ENCODE data around the gene SMC4. TPM values are rescaled to one million over a fixed set of nuclear protein-coding genes. Genes with fewer than 3 reads are reported as not detected.
A peak's percentile ranks its signal among the peaks of the same experiment; 100 is the strongest.

Gene SMC4
- total RNA-seq, 1 donor from 2014 or later = 124 TPM

DNA sequence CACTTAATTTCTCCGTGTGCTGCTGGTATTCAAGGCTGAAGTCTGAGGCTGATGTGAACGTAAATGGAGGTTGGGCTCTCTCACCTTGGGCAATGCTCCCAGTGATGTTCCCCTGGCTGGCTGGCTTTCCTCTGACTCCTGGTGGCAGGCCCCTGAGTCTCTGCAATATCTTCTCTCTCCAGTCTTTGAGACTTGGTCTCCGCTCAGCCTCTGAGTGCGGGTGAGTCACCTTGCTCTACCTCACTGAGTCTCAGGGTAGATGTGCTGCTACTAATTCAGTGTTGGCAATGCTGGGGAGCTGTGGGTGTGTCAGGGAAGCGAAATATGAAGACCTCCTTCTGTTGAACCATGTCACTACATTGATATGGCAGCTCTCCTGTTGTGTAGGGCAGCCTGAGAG lies 81.5 kb downstream of the SMC4 start:
- DNase-seq (ENCODE audit: extremely low spot score, unreplicated experiment) = no peak
- TF ChIP-seq, protein P1, sequence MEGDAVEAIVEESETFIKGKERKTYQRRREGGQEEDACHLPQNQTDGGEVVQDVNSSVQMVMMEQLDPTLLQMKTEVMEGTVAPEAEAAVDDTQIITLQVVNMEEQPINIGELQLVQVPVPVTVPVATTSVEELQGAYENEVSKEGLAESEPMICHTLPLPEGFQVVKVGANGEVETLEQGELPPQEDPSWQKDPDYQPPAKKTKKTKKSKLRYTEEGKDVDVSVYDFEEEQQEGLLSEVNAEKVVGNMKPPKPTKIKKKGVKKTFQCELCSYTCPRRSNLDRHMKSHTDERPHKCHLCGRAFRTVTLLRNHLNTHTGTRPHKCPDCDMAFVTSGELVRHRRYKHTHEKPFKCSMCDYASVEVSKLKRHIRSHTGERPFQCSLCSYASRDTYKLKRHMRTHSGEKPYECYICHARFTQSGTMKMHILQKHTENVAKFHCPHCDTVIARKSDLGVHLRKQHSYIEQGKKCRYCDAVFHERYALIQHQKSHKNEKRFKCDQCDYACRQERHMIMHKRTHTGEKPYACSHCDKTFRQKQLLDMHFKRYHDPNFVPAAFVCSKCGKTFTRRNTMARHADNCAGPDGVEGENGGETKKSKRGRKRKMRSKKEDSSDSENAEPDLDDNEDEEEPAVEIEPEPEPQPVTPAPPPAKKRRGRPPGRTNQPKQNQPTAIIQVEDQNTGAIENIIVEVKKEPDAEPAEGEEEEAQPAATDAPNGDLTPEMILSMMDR (conservative IDR thresholded peaks at IDR 0.05) = no peak
- H3K9me3 Mint-ChIP-seq = no peaks in the 10 kb centered on the region
- no peak overlapping the region for H3K4me3 Mint-ChIP-seq
- H3K36me3 Mint-ChIP-seq = no peaks in the 10 kb centered on the region
- H3K27me3 Mint-ChIP-seq = peaks cover 7% of the 10 kb centered on the region
- H3K27ac Mint-ChIP-seq = no peak overlapping the region
- H3K4me1 Mint-ChIP-seq (ENCODE audit: unreplicated experiment) = peaks cover 15% of the 10 kb centered on the region

DNA sequence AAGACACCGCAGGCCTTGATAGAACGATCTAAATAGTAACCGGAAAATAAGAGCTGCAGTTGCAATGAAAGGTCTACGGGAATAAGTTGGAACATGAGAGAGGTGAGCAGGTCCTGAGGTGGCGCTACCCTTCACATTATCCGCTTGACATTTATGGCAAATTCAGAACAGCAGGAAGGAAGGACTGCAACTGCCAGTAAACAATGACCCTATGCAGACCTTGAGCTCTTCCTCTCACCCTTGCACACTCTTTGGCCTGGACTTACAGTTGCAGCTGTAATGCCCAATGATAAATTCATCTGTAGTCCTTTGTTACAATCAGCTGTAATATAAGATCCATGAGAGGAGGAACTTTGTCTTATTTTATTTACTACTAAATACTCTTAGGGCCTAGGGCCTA lies 82.4 kb downstream of the SMC4 start:
- no peak for DNase-seq (ENCODE audit: extremely low spot score, unreplicated experiment)
- H3K9me3 Mint-ChIP-seq = no peaks in the 10 kb centered on the region
- H3K27ac Mint-ChIP-seq = no peak overlapping the region
- peaks cover 15% of the 10 kb centered on the region for H3K4me1 Mint-ChIP-seq (ENCODE audit: unreplicated experiment)
- TF ChIP-seq, protein P1 (conservative IDR thresholded peaks at IDR 0.05) = no peak
- no peaks in the 10 kb centered on the region for H3K36me3 Mint-ChIP-seq
- H3K4me3 Mint-ChIP-seq = no peak overlapping the region
- peaks cover 6% of the 10 kb centered on the region for H3K27me3 Mint-ChIP-seq

DNA sequence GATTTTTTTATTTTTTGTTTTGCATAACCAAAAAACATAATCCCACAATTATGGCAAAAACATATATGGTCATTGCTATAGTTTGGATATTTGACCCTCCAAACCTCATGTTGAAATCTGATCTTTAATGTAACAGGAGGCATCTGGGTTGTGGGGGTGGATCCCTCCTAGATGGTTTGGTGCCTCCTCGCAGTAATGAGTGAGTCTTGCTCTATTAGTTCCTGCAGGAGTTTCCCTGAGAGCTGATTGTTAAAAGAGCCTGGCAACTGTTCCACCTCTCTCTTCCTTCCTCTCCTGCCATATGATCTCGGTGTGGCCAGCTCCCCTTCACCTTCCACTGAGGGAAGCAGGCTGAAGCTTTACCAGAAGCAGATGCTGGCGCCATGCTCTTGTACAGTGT lies 83.3 kb downstream of the SMC4 start:
- DNase-seq (ENCODE audit: extremely low spot score, unreplicated experiment) = no peak
- TF ChIP-seq, protein P1 (conservative IDR thresholded peaks at IDR 0.05) = no peak
- Mint-ChIP-seq H3K4me3 (no peak overlapping the region), H3K27me3 (peaks cover 4% of the 10 kb centered on the region), H3K9me3 (no peaks in the 10 kb centered on the region), H3K27ac (no peak overlapping the region), H3K4me1 (ENCODE audit: unreplicated experiment) (peaks cover 9% of the 10 kb centered on the region), H3K36me3 (no peaks in the 10 kb centered on the region)

Small RNAs within 50 kb of the gene (microRNA-seq; reads per million reads assigned to microRNA genes)
- gene MIR15B (426 reads per million, percentile 76 among the genes with 10 or more reads in this experiment), gene MIR16-2 (277 reads per million, percentile 71 among the genes with 10 or more reads in this experiment)

Other genes starting within 250 kb of the SMC4 start
- gene C3orf80, start 174.2 kb upstream of the SMC4 start, total RNA-seq (ENCODE audit: low replicate concordance) = 2.6 and 2.8 TPM in 2 replicates
- gene IFT80, start 425 bp upstream of the SMC4 start, total RNA-seq (ENCODE audit: low replicate concordance) = 29.5 and 40.8 TPM in 2 replicates
- 13.8 and 28.1 TPM in 2 replicates for gene TRIM59, start 50.1 kb downstream of the SMC4 start, total RNA-seq (ENCODE audit: low replicate concordance)
- gene KPNA4, start 165.9 kb downstream of the SMC4 start, total RNA-seq (ENCODE audit: low replicate concordance) = 49.0 and 60.5 TPM in 2 replicates